SKM-1 (cell line): ENCODE results near the gene OPTC.

Experiments
- DNase-seq: peaks from one replicate; lab custom pipeline; 2025; ENCODE audit not compliant: unreplicated experiment; lab: John Stamatoyannopoulos, UW

OPTC gene

GRCh38 chr1:203556047-203556851 is 62.3 kb downstream of the OPTC start:
- DNase-seq = no peak

GRCh38 chr1:203557390-203557789 is 63.4 kb downstream of the OPTC start:
- no peak for DNase-seq

- no peak for DNase-seq
Observed at GRCh38 chr1:203558064-203558760, 64.3 kb downstream of the OPTC start.
